Neural cell (in vitro differentiated cells): ENCODE data around the gene VENTX. TPM values are rescaled to one million over a fixed set of nuclear protein-coding genes. Genes with fewer than 3 reads are reported as not detected.

Source experiments
- H2AFZ ChIP-seq: fragments of 200-600, 300-800 bp; sonication (generic), shearing (Covaris generic); 2 replicates; pipeline ENCODE4 v1.6.0; 2014; ENCODE audit warnings: low read depth, mild to moderate bottlenecking, antibody characterized with exemption, low read length, moderate library complexity
- H3F3A ChIP-seq: fragments of 200-600 bp; shearing (Covaris generic); 2 replicates; pipeline ENCODE4 v1.6.1; 2016; ENCODE audit warnings: mild to moderate bottlenecking, moderate library complexity, mixed read lengths, antibody characterized with exemption, low read length; ENCODE audit not compliant: insufficient read depth, poor library complexity, severe bottlenecking
- H3K27ac ChIP-seq: fragments of 200-600, 300-800 bp; sonication (generic), shearing (Covaris generic); 2 replicates; pipeline ENCODE4 v1.5.1; 2014; ENCODE audit warnings: mild to moderate bottlenecking, low read length, moderate library complexity
- H3K27me3 ChIP-seq: fragments of 300-800, 200-600 bp; sonication (generic), shearing (Covaris generic); 2 replicates; pipeline ENCODE4 v1.6.0; 2014; ENCODE audit warnings: mild to moderate bottlenecking, low read depth, low read length, moderate library complexity; ENCODE audit not compliant: insufficient read depth
- H3K36me3 ChIP-seq: fragments of 300-800, 200-600 bp; sonication (generic), shearing (Covaris generic); 2 replicates; pipeline ENCODE4 v1.5.1; 2014; ENCODE audit warnings: mild to moderate bottlenecking, antibody characterized with exemption, low read length, moderate library complexity; ENCODE audit not compliant: insufficient read depth
- H3K4me2 ChIP-seq: fragments of 300-800, 200-600 bp; sonication (generic), shearing (Covaris generic); 2 replicates; pipeline ENCODE4 v1.6.0; 2014; ENCODE audit warnings: mild to moderate bottlenecking, low read length
- H3K4me3 ChIP-seq: fragments of 300-800, 200-600 bp; sonication (generic), shearing (Covaris generic); 2 replicates; pipeline ENCODE4 v1.5.1; 2014; ENCODE audit warnings: mild to moderate bottlenecking, low read length, moderate library complexity
- H3K79me2 ChIP-seq: fragments of 200-600 bp; shearing (Covaris generic); replicated peaks from 2 replicates; pipeline ENCODE4 v1.6.0; 2014; ENCODE audit warnings: mild to moderate bottlenecking, low read length, moderate library complexity; ENCODE audit not compliant: insufficient read depth
- H3K9ac ChIP-seq: fragments of 300-800, 200-600 bp; sonication (generic), shearing (Covaris generic); 2 replicates; pipeline ENCODE4 v1.6.1; 2016; ENCODE audit warnings: mild to moderate bottlenecking, low read length, mixed read lengths
- H3K9me2 ChIP-seq: fragments of 200-600 bp; shearing (Covaris generic); 2 replicates; pipeline ENCODE4 v1.6.1; 2016; ENCODE audit warnings: mild to moderate bottlenecking, low read length, mixed read lengths; ENCODE audit not compliant: insufficient read depth
- H3K9me3 ChIP-seq: fragments of 200-600, 300-800 bp; sonication (generic), shearing (Covaris generic); 2 replicates; pipeline ENCODE4 v1.6.1; 2016; ENCODE audit warnings: mild to moderate bottlenecking, mixed run types, low read length, moderate library complexity, mixed read lengths
- H4K20me1 ChIP-seq: fragments of 200-600 bp; shearing (Covaris generic); 2 replicates; pipeline ENCODE4 v1.6.1; 2016; ENCODE audit warnings: mild to moderate bottlenecking, mixed run types; ENCODE audit not compliant: insufficient read depth
- CTCF ChIP-seq: fragments of 450-650 bp; IDR thresholded peaks from 2 replicates; pipeline ENCODE4 v1.5.1; 2014; ENCODE audit warnings: antibody characterized with exemption, mild to moderate bottlenecking, moderate library complexity; ENCODE audit not compliant: poor library complexity, severe bottlenecking
- EP300 ChIP-seq: fragments of 450-650 bp; conservative IDR thresholded peaks from 2 replicates; pipeline ENCODE4 v1.6.1; 2014; ENCODE audit warnings: antibody characterized with exemption, mild to moderate bottlenecking, moderate library complexity; ENCODE audit not compliant: poor library complexity, severe bottlenecking
- EZH2 ChIP-seq: fragments of 200-600, 300-800 bp; shearing (Covaris generic), sonication (generic); IDR thresholded peaks from 2 replicates; pipeline ENCODE4 v1.6.1; 2014; ENCODE audit warnings: antibody characterized with exemption, low read length, borderline replicate concordance, mild to moderate bottlenecking; ENCODE audit not compliant: insufficient read depth, poor library complexity, severe bottlenecking
- MXI1 ChIP-seq: fragments of 450-650 bp; conservative IDR thresholded peaks from 2 replicates; pipeline ENCODE4 v1.6.1; 2014; ENCODE audit warnings: antibody characterized with exemption, mild to moderate bottlenecking; ENCODE audit not compliant: poor library complexity, severe bottlenecking
- POLR2AphosphoS5 ChIP-seq: IDR thresholded peaks from 2 replicates; pipeline ENCODE4 v1.6.1; 2012
- RAD21 ChIP-seq: fragments of 450-650 bp; conservative IDR thresholded peaks from 2 replicates; pipeline ENCODE4 v1.6.1; 2014; ENCODE audit warnings: antibody characterized with exemption, mild to moderate bottlenecking, moderate library complexity
- SMC3 ChIP-seq: fragments of 450-650 bp; conservative IDR thresholded peaks from 2 replicates; pipeline ENCODE4 v1.6.1; 2014; ENCODE audit warnings: antibody characterized with exemption, mild to moderate bottlenecking, moderate library complexity; ENCODE audit not compliant: poor library complexity
- TAF1 ChIP-seq: IDR thresholded peaks from 2 replicates; pipeline ENCODE4 v1.6.1; 2012; ENCODE audit warnings: low read depth
- polyA plus RNA-seq: library from polyadenylated mRNA; depleted of rRNA; stranded (reverse); fragments of >200 nt; gene quantifications from 2 replicates; pipeline ENCODE4 v1.2.3, GENCODE V29; 2014
- TF ChIP-seq, protein P1 (sequence below): IDR thresholded peaks from 2 replicates; pipeline ENCODE4 v1.6.1; 2012; ENCODE audit warnings: borderline replicate concordance

The VENTX gene
- polyA plus RNA-seq, 1 donor from 2014 or later, result not detected

DNA sequence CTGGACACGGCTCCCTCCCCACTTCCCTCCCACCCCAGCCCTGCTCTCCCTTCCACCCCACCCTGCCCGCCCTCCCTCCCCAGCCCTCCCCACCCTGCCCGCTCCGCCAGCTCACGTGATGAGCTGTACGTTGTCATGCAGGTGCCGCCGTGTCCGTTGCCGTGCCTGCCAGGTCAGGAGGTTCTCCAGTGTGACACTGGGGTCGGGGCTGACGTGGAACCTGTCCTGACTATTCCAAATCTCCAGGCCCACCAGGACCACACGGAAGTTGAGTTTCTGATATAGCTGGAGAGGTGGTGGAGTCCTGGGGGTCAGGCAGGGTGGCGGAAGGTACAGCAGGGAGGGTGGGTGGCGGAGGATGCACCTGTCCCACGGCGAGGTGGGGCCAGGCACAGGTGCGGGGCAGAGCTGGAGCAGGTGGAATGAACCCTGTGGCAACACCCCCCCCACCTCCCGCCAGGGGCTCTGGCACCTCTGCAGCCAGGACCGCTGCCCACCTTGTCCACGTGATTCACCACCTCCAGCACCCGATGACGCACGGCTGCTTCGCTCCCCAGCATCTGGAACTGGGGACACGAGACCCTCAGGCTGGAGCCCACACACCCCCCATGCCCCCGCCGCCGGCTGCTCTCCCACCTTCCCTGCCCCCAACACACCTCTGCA lies 34.8 kb downstream of the VENTX start:
- Histone ChIP-seq H3K9me2 (no peaks in the 10 kb centered on the region), H3K27ac (no peak overlapping the region), H4K20me1 (no peaks in the 10 kb centered on the region), H2AFZ (no peak overlapping the region), H3K9me3 (no peaks in the 10 kb centered on the region), H3K9ac (no peak overlapping the region), H3K4me3 (no peak overlapping the region), H3F3A (no peaks in the 10 kb centered on the region), H3K36me3 (no peaks in the 10 kb centered on the region), H3K27me3 (peaks cover 10% of the 10 kb centered on the region), H3K4me2 (no peak overlapping the region), H3K79me2 (no peaks in the 10 kb centered on the region)
- TF ChIP-seq CTCF (no peak), RAD21 (no peak), POLR2AphosphoS5 (no peak), EZH2 (no peak), MXI1 (no peak), EP300 (no peak), SMC3 (no peak), TAF1 (no peak)
- TF ChIP-seq, protein P1, sequence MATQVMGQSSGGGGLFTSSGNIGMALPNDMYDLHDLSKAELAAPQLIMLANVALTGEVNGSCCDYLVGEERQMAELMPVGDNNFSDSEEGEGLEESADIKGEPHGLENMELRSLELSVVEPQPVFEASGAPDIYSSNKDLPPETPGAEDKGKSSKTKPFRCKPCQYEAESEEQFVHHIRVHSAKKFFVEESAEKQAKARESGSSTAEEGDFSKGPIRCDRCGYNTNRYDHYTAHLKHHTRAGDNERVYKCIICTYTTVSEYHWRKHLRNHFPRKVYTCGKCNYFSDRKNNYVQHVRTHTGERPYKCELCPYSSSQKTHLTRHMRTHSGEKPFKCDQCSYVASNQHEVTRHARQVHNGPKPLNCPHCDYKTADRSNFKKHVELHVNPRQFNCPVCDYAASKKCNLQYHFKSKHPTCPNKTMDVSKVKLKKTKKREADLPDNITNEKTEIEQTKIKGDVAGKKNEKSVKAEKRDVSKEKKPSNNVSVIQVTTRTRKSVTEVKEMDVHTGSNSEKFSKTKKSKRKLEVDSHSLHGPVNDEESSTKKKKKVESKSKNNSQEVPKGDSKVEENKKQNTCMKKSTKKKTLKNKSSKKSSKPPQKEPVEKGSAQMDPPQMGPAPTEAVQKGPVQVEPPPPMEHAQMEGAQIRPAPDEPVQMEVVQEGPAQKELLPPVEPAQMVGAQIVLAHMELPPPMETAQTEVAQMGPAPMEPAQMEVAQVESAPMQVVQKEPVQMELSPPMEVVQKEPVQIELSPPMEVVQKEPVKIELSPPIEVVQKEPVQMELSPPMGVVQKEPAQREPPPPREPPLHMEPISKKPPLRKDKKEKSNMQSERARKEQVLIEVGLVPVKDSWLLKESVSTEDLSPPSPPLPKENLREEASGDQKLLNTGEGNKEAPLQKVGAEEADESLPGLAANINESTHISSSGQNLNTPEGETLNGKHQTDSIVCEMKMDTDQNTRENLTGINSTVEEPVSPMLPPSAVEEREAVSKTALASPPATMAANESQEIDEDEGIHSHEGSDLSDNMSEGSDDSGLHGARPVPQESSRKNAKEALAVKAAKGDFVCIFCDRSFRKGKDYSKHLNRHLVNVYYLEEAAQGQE, result no peak

DNA sequence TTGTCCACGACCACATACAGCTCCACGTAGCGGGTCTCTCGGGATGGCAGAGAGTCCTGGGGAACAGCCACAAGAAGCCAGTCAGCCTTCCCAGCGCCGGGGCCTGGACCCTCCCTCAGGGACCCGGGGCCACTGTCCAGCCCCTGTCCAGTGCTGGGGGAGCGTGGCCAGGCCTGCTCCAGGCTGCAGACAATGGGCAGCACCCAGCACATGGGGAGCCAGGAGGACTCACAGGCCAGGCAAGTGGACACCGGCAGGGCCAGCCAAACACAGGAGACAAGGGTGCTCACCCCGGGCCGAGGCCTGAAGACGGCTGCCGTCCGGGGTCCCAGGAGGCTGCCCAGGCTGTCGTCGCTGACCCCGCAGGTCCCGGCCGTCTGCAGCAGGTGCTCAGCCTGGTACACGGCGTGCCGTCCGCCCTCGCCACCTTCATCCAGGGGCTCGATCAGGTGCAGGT lies 35.3 kb downstream of the VENTX start:
- Histone ChIP-seq H2AFZ (no peak overlapping the region), H3K27ac (no peak overlapping the region), H3K9me2 (no peaks in the 10 kb centered on the region), H3K27me3 (peaks cover 10% of the 10 kb centered on the region), H3K9me3 (no peaks in the 10 kb centered on the region), H4K20me1 (no peaks in the 10 kb centered on the region), H3K36me3 (no peaks in the 10 kb centered on the region), H3K4me3 (no peak overlapping the region), H3K79me2 (no peaks in the 10 kb centered on the region), H3K4me2 (no peak overlapping the region), H3F3A (no peaks in the 10 kb centered on the region), H3K9ac (no peak overlapping the region)
- no peak for TF ChIP-seq POLR2AphosphoS5
- TF ChIP-seq CTCF, result no peak
- no peak for TF ChIP-seq EP300
- no peak for TF ChIP-seq EZH2
- TF ChIP-seq SMC3, result no peak
- TF ChIP-seq, protein P1, result no peak
- no peak for TF ChIP-seq MXI1
- no peak for TF ChIP-seq TAF1
